CD4-positive, alpha-beta T cell treated with Interleukin-21 for 1 hour (primary cell): ENCODE results near the gene GLIS2.

Source experiments
- DNase-seq: peaks from one replicate; pipeline ENCODE4 v3.0.0-alpha.2; 2020

The GLIS2 gene

DNA sequence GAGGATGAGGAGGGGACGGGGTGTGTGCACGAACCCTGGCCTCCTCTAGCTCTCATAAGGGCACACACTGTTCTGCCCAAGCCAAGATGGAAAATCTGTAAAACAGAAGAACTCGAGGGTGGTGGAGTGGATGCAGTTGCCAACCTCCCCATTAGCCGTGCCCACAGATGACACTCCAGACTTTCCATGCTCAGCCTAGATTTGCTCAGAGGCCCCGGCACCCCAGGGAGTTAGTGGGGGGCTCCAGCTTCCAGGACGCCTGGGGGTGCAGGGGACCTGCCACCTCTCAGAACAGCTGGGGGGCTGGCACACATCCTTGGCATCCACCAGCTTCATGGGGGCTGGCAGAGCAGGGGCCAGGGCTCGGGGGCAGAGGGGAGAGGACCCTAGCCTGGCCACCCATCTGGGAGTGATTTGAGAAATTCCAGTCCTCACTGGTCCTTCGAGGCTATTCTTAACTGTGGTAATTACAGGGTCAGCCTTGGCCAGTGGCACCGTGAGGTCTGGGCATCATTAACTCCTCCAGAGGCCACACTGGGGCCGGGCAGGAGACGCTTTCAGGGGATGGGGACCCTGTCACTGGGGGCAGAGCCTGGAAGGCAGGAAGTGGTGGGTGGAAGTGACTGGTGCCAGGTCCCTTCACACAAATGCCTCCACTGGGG is 70.1 kb downstream of the GLIS2 start:
- DNase-seq = no peak

DNA sequence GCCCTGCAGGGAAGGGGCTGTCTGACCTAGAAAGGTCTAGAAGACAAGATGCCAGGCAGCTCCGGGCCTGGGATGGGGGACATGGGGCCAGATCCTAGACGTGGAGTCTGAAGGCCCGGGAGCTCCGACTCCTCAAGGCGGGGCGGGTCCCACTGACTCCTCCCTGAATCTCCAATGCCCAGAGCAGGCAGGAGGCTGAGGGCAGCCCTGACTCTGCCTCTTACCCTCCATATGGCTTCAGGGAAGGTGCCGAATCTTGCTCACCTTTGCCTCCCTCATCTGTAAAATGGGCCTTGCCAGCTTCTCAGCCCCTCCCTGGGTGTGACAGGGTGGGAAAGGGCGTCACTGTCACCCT is 70.6 kb downstream of the GLIS2 start:
- DNase-seq = no peak

DNA sequence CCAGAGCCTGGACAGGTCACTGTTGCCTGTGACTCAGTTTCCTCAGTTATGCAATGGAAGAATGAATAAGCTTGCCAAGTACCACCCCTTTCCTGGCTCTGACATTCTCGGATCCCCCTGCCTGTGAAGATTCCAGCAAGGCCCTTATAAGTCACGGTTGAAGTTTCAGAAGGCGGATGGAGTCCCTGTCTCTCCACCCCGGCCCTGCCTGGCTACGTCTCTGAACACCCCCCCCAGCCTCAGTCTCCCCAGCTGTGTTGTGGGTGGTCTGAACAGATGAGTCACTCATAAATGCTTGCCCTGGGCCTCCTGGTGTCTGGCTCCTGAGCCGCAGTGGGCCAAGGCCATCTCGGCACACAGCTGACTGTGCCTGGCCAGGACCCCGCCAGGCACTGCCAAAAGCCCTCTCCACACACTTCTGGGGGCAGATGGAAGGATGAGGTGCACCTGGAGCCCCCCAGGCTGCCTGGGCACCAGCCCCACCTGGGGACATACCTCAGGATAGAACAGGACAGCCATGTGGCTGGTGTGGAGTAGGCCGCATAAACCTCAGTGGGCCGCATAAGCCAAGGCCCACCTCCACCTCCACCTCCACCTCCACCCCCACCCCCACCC is 71.2 kb downstream of the GLIS2 start:
- DNase-seq = no peak

DNA sequence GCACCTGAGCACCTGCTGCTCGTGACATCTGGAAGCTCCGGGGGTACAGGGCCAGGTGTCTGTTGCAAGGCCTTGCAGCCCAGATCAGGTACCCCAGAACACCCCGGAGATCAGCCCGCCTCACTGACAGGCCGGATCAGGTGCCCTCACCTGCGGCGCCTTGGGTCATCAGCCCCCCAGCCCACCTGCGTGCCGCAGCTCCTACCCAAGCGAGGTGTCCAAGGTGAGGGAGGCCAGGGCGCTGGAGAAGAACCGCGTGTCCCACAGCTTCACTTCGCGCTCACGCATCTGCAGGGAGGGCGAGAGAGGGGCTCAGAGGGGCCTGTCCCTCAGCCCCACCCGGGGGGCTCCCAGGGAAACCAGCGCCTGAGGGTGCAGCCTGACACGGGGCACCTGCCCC is 71.9 kb downstream of the GLIS2 start:
- no peak for DNase-seq

DNA sequence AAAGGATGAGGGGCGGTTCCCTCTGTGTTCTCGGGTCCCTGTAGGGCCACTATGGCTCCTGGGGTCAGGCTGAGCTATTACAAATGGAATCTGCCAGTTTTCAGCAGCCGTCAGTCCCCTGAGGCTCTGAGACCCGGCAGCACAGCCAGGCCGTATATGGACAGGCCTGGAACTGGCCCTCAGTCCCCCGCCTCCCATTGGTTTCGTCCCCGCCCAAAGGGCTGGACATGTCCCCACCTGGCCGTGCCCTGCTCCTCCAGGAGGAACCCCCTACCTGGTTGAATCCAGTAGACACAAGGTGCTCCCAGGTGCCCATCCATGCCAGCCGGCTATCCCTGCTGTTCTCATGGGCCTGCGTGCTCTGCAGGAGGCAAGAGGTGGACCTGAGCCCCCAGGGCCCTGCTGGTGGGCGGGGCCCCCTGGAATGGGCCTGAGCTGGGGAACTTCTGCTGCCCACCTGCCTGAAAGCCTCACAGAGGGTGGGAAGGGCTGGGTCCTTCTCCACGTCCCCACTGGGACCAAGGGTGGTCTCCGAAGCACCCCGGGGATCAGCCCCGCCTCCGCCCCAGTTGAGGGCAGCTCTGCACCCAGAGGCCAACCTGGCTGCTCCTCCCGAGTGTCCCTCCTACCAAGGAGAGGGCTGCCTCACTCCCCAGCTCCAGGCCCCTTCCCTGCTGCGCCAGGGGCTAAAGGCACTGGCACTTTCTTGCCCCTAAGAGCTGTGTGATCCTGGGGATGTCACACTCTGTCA is 72.6 kb downstream of the GLIS2 start:
- DNase-seq = no peak
